Hypothalamus (tissue), 51 donors: ENCODE data around the gene MAML2.

Experiments
- DNase-seq, 51 donors: peaks; one replicate each; lab custom pipeline; 2025; lab: John Stamatoyannopoulos, UW

Gene MAML2

GRCh38 chr11:96319898-96320656, 22.9 kb downstream of the MAML2 start:
- no peak for DNase-seq

- DNase-seq: no peak
Observed at GRCh38 chr11:96318850-96319249, 24.1 kb downstream of the MAML2 start.

GRCh38 chr11:96318399-96318798, 24.6 kb downstream of the MAML2 start:
- no peak for DNase-seq

GRCh38 chr11:96317985-96318384, 25.0 kb downstream of the MAML2 start:
- DNase-seq: no peak

GRCh38 chr11:96317571-96317970, 25.4 kb downstream of the MAML2 start:
- DNase-seq: peak in 2 of 51 donors; percentile 12 to 20

- no peak for DNase-seq
Observed at GRCh38 chr11:96316869-96317268, 26.1 kb downstream of the MAML2 start.

- DNase-seq: no peak
Observed at GRCh38 chr11:96315476-96315875, 27.5 kb downstream of the MAML2 start.

GRCh38 chr11:96314326-96315020, 28.5 kb downstream of the MAML2 start:
- no peak for DNase-seq

- no peak for DNase-seq
Observed at GRCh38 chr11:96313163-96313562, 29.8 kb downstream of the MAML2 start.

- no peak for DNase-seq
Observed at GRCh38 chr11:96311120-96311568, 31.9 kb downstream of the MAML2 start.

GRCh38 chr11:96310236-96310635, 32.8 kb downstream of the MAML2 start:
- DNase-seq: no peak

GRCh38 chr11:96309643-96310017, 33.4 kb downstream of the MAML2 start:
- DNase-seq: no peak

- DNase-seq: no peak
Observed at GRCh38 chr11:96309016-96309642, 33.9 kb downstream of the MAML2 start.

GRCh38 chr11:96307776-96308140, 35.2 kb downstream of the MAML2 start:
- no peak for DNase-seq

GRCh38 chr11:96306933-96307775, 35.8 kb downstream of the MAML2 start:
- peak in 27 of 51 donors; percentile 4 to 72 (median 32) for DNase-seq

- no peak for DNase-seq
Observed at GRCh38 chr11:96306600-96306932, 36.4 kb downstream of the MAML2 start.

GRCh38 chr11:96306071-96306470, 36.9 kb downstream of the MAML2 start:
- no peak for DNase-seq

GRCh38 chr11:96303980-96304379, 39.0 kb downstream of the MAML2 start:
- DNase-seq: no peak

GRCh38 chr11:96303064-96303463, 39.9 kb downstream of the MAML2 start:
- no peak for DNase-seq

- DNase-seq: no peak
Observed at GRCh38 chr11:96301818-96302217, 41.2 kb downstream of the MAML2 start.
